Measurements from ENCODE around the gene AUTS2. TPM values are rescaled to one million over a fixed set of nuclear protein-coding genes. Genes with fewer than 3 reads are reported as not detected.

Gene AUTS2
- total and polyA plus RNA-seq, 10 of the 15 experiments (the other 5 are each of a cell fraction or from before 2014, with no cell fraction given), result 6.4 to 55.6 (median 21.6) TPM

- TF ChIP-seq YBX1 (IDR thresholded peaks at IDR 0.05) (no peak), BCL11A (IDR thresholded peaks at IDR 0.05; ENCODE audit: low read depth, low read length) (peak; percentile 52; the same call in 1 of the 2 replicates), BCL3 (IDR thresholded peaks at IDR 0.05; ENCODE audit: borderline replicate concordance, insufficient read depth, low read depth, low read length, poor library complexity, severe bottlenecking) (peak; percentile 52), NFYB (IDR thresholded peaks at IDR 0.05; ENCODE audit: insufficient read depth, low read depth, low read length) (no peak), RAD51 (IDR thresholded peaks at IDR 0.05) (no peak), ZZZ3 (IDR thresholded peaks at IDR 0.05; ENCODE audit: control insufficient read depth, insufficient read length, low read depth) (no peak), SMARCA5 (IDR thresholded peaks at IDR 0.05) (no peak), GABPA (IDR thresholded peaks at IDR 0.05; ENCODE audit: low read depth) (0 out of 2 replicates have a peak, but pooled peaks have one; percentile 25), BRCA1 (IDR thresholded peaks at IDR 0.05; ENCODE audit: low read depth, low read length) (no peak), SMAD5 (IDR thresholded peaks at IDR 0.05; ENCODE audit: low read depth) (no peak), POLR2AphosphoS5 (IDR thresholded peaks at IDR 0.05; ENCODE audit: low read length) (no peak), CBX5 (IDR thresholded peaks at IDR 0.05; ENCODE audit: low read depth) (0 out of 2 replicates have a peak, but pooled peaks have one; percentile 36), PAX8 (IDR thresholded peaks at IDR 0.05) (no peak), MYC (IDR thresholded peaks at IDR 0.05; ENCODE audit: insufficient read depth, insufficient read length, insufficient replicate concordance, low read length, severe bottlenecking) (no peak), CBFB (IDR thresholded peaks at IDR 0.05; ENCODE audit: low read depth) (peak; percentile 77), PKNOX1 (IDR thresholded peaks at IDR 0.05) (peak; percentile 79), RELB (IDR thresholded peaks at IDR 0.05; ENCODE audit: low read depth) (0 out of 2 replicates have a peak, but pooled peaks have one; percentile 13), LARP7 (IDR thresholded peaks at IDR 0.05) (no peak), SREBF1 (IDR thresholded peaks at IDR 0.05; ENCODE audit: low read length) (no peak), WRNIP1 (IDR thresholded peaks at IDR 0.05; ENCODE audit: borderline replicate concordance, low read depth, low read length) (no peak), ZNF274 (IDR thresholded peaks at IDR 0.05; ENCODE audit: insufficient read depth, insufficient read length) (no peak), STAT1 (conservative IDR thresholded peaks at IDR 0.05) (no peak), ZNF592 (IDR thresholded peaks at IDR 0.05) (no peak), RCOR1 (conservative IDR thresholded peaks at IDR 0.05; ENCODE audit: low read depth, low read length) (no peak), KLF5 (IDR thresholded peaks at IDR 0.05; ENCODE audit: partially characterized antibody) (no peak)
Observed at GRCh38 chr7:69738396-69738951, 140.2 kb downstream of the AUTS2 start (continued).

All from GM12878 (cell line).